T-helper 2 cell treated with Interferon-gamma antibody and Interleukin-4, amounts not matched to agents 100 ng/mL and 5 ng/mL, for 36 hours (primary cell): ENCODE results near the gene PAPOLB. TPM values are rescaled to one million over a fixed set of nuclear protein-coding genes. Genes with fewer than 3 reads are reported as not detected.

Experiments
- intact Hi-C: fragments of 100-400 bp; cut with micrococcal nuclease; formaldehyde crosslinking; loops from one replicate; pipeline ENCODE4 v1.15.1; 2023
- total RNA-seq: library from RNA; stranded (reverse); gene quantifications from 2 replicates; pipeline ENCODE4 v1.2.3, GENCODE V29; 2022

PAPOLB gene
- total RNA-seq, 1 donor from 2014 or later, result not detected

GRCh38 chr7:4878336-4879335 lies 16.8 kb upstream of the PAPOLB start:
- intact Hi-C loops, result no loop called here

GRCh38 chr7:4876586-4876985 lies 14.8 kb upstream of the PAPOLB start:
- intact Hi-C loops, result no loop called here

GRCh38 chr7:4875391-4875790 lies 13.6 kb upstream of the PAPOLB start:
- intact Hi-C loops, result no loop called here

- intact Hi-C loops, result no loop called here
These were observed 11.5 kb upstream of the PAPOLB start for GRCh38 chr7:4873071-4873944.

GRCh38 chr7:4871930-4872675 lies 10.3 kb upstream of the PAPOLB start:
- intact Hi-C loops, result no loop called here

- intact Hi-C loops, result no loop called here
These were observed 9.3 kb upstream of the PAPOLB start for GRCh38 chr7:4871056-4871680.

GRCh38 chr7:4868493-4868892 lies 6.7 kb upstream of the PAPOLB start:
- intact Hi-C loops, result no loop called here

GRCh38 chr7:4866528-4867496 lies 5.0 kb upstream of the PAPOLB start:
- intact Hi-C loops, result no loop called here

- intact Hi-C loops, result no loop called here
These were observed 326 bp upstream of the PAPOLB start for GRCh38 chr7:4862156-4862555.

- intact Hi-C loops, result no loop called here
These were observed 603 bp downstream of the PAPOLB start for GRCh38 chr7:4861227-4861626.

GRCh38 chr7:4857189-4857588 lies 4.6 kb downstream of the PAPOLB start:
- intact Hi-C loops, result no loop called here

- intact Hi-C loops, result no loop called here
These were observed 5.3 kb downstream of the PAPOLB start for GRCh38 chr7:4856336-4857057.

- intact Hi-C loops, result no loop called here
These were observed 6.9 kb downstream of the PAPOLB start for GRCh38 chr7:4854916-4855315.

GRCh38 chr7:4851459-4852422 lies 10.1 kb downstream of the PAPOLB start:
- intact Hi-C loops, result no loop called here

- intact Hi-C loops, result no loop called here
These were observed 11.5 kb downstream of the PAPOLB start for GRCh38 chr7:4850262-4850795.

GRCh38 chr7:4849390-4849789 lies 12.4 kb downstream of the PAPOLB start:
- intact Hi-C loops, result loop anchor here (1.0 kb wide), 1 partner anchor 34 kb away; the partner anchor contains the start of gene RADIL

- intact Hi-C loops, result no loop called here
These were observed 16.1 kb downstream of the PAPOLB start for GRCh38 chr7:4845740-4846142.
